ENCODE data around the gene HIVEP3.

DNA sequence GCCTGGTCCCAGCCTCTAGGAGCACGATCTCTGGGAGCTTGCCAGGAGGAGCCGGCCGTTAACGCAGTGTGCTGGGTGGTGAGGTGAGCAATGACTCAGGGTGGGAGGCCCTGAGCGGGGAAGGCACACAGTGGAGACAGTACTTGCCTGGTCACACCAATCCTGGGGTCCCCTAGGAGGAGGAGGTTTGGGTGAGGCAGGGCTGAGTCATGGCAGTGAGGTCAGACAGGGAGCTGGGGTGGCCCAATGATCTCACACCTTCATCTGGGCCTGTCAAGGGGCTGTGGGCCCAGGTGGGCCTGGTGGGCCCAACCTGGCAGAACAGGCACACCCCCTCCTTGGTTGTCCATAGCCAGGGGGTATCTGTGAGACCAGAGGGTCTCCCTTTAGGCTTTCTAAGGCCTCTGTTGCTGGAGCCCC is 425.6 kb downstream of the HIVEP3 start:
- TF ChIP-seq, protein P1, sequence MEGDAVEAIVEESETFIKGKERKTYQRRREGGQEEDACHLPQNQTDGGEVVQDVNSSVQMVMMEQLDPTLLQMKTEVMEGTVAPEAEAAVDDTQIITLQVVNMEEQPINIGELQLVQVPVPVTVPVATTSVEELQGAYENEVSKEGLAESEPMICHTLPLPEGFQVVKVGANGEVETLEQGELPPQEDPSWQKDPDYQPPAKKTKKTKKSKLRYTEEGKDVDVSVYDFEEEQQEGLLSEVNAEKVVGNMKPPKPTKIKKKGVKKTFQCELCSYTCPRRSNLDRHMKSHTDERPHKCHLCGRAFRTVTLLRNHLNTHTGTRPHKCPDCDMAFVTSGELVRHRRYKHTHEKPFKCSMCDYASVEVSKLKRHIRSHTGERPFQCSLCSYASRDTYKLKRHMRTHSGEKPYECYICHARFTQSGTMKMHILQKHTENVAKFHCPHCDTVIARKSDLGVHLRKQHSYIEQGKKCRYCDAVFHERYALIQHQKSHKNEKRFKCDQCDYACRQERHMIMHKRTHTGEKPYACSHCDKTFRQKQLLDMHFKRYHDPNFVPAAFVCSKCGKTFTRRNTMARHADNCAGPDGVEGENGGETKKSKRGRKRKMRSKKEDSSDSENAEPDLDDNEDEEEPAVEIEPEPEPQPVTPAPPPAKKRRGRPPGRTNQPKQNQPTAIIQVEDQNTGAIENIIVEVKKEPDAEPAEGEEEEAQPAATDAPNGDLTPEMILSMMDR (optimal IDR thresholded peaks at IDR 0.05 in 1 of 3, IDR thresholded peaks at IDR 0.05 in 1 of 3, conservative IDR thresholded peaks at IDR 0.05 in 1 of 3; ENCODE audit: extremely low read depth in 1 of 3, insufficient read depth in 2 of 3, low read length in 3 of 3), result no peak
- no peak for TF ChIP-seq EZH2 (IDR thresholded peaks at IDR 0.05; ENCODE audit: low read length)

All from keratinocyte (primary cell).